Uterus (tissue), 2 donors: ENCODE results near the gene PLCE1.

Source experiments
- POLR2A ChIP-seq, 2 donors: fragments of 450-650 bp; IDR thresholded peaks; one replicate each; pipeline ENCODE4 v1.6.1; 2016; ENCODE audit warnings: antibody characterized with exemption in 2 of 2, mild to moderate bottlenecking in 1 of 2, moderate library complexity in 1 of 2
- TF ChIP-seq, protein P1 (sequence below), 4 experiments: fragments of 200-600 bp in 2 of 4; fragments of 450-650 bp in 2 of 4; sonication (generic) in 2 of 4; IDR thresholded peaks; one replicate each; pipeline ENCODE4 v1.5.1; 2016 to 2019; ENCODE audit warnings: antibody characterized with exemption in 4 of 4, mild to moderate bottlenecking in 2 of 4, moderate library complexity in 1 of 4

DNA sequence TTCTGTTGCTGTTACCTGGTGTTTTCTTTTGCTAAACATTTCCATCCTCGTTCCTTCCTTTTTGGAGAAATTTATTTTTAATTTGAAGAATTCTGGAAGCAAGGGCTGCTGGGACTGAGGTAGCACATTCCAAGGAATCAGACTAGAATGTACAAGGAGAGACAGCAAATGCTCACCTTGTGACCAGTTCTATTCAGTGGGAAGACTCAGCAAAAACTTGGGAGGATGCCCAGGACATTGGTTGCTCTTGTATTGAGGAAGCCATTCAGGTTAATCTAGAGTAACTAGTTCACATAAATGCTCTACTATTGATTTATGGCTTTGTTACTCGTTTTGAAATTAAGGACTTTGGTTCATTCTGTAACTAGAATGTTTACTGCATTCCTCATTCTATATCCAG lies 11.3 kb downstream of the PLCE1 start:
- TF ChIP-seq, protein P1, sequence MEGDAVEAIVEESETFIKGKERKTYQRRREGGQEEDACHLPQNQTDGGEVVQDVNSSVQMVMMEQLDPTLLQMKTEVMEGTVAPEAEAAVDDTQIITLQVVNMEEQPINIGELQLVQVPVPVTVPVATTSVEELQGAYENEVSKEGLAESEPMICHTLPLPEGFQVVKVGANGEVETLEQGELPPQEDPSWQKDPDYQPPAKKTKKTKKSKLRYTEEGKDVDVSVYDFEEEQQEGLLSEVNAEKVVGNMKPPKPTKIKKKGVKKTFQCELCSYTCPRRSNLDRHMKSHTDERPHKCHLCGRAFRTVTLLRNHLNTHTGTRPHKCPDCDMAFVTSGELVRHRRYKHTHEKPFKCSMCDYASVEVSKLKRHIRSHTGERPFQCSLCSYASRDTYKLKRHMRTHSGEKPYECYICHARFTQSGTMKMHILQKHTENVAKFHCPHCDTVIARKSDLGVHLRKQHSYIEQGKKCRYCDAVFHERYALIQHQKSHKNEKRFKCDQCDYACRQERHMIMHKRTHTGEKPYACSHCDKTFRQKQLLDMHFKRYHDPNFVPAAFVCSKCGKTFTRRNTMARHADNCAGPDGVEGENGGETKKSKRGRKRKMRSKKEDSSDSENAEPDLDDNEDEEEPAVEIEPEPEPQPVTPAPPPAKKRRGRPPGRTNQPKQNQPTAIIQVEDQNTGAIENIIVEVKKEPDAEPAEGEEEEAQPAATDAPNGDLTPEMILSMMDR (IDR thresholded peaks at IDR 0.05), result no peak
- no peak for TF ChIP-seq POLR2A (IDR thresholded peaks at IDR 0.05)
